Adipocyte (in vitro differentiated cells): ENCODE measurements around the gene CCL19.

Source experiments
- DNase-seq: peaks from one replicate; pipeline ENCODE4 v3.0.0-alpha.2; 2015; ENCODE audit warnings: low read depth
- H3K27me3 ChIP-seq: replicated peaks from 2 replicates; pipeline ENCODE4 v1.7.0; 2013; ENCODE audit warnings: mild to moderate bottlenecking, low read length, moderate library complexity; ENCODE audit not compliant: control insufficient read depth, insufficient read depth
- H3K36me3 ChIP-seq: 2 replicates; pipeline ENCODE4 v1.7.0; 2013; ENCODE audit warnings: low read length, mild to moderate bottlenecking, moderate library complexity; ENCODE audit not compliant: control insufficient read depth, insufficient read depth, severe bottlenecking
- H3K4me1 ChIP-seq: 2 replicates; pipeline ENCODE4 v1.7.0; 2013; ENCODE audit warnings: mild to moderate bottlenecking, low read length, moderate library complexity; ENCODE audit not compliant: control insufficient read depth, insufficient read depth
- H3K4me3 ChIP-seq: 2 replicates; pipeline ENCODE4 v1.7.0; 2013; ENCODE audit warnings: mild to moderate bottlenecking, low read length, moderate library complexity
- H3K9ac ChIP-seq: 2 replicates; pipeline ENCODE4 v1.7.0; 2013; ENCODE audit warnings: mild to moderate bottlenecking, low read length, moderate library complexity
- H3K9me3 ChIP-seq: 2 replicates; pipeline ENCODE4 v1.7.0; 2013; ENCODE audit warnings: mild to moderate bottlenecking, low read length, moderate library complexity; ENCODE audit not compliant: control insufficient read depth

CCL19 gene

GRCh38 chr9:34715639-34716215, 24.7 kb upstream of the CCL19 start:
- no peak overlapping the region for H3K9ac ChIP-seq
- H3K36me3 ChIP-seq, result no peaks in the 10 kb centered on the region
- no peaks in the 10 kb centered on the region for H3K4me1 ChIP-seq
- H3K4me3 ChIP-seq, result no peak overlapping the region
- peaks cover 9% of the 10 kb centered on the region for H3K9me3 ChIP-seq
- no peak for DNase-seq
- H3K27me3 ChIP-seq, result peaks cover 14% of the 10 kb centered on the region

- peaks cover 9% of the 10 kb centered on the region for H3K9me3 ChIP-seq
- H3K4me1 ChIP-seq, result no peaks in the 10 kb centered on the region
- H3K36me3 ChIP-seq, result no peaks in the 10 kb centered on the region
- H3K4me3 ChIP-seq, result no peak overlapping the region
- H3K9ac ChIP-seq, result no peak overlapping the region
- DNase-seq, result no peak
- H3K27me3 ChIP-seq, result peaks cover 14% of the 10 kb centered on the region
Measured at GRCh38 chr9:34714007-34714406, 22.9 kb upstream of the CCL19 start.

GRCh38 chr9:34712140-34712539, 21.1 kb upstream of the CCL19 start:
- Histone ChIP-seq H3K4me1 (no peaks in the 10 kb centered on the region), H3K9me3 (peaks cover 9% of the 10 kb centered on the region), H3K27me3 (peaks cover 11% of the 10 kb centered on the region), H3K9ac (no peak overlapping the region), H3K4me3 (no peak overlapping the region), H3K36me3 (no peaks in the 10 kb centered on the region)
- DNase-seq, result no peak

- no peaks in the 10 kb centered on the region for H3K36me3 ChIP-seq
- H3K9me3 ChIP-seq, result peaks cover 9% of the 10 kb centered on the region
- H3K27me3 ChIP-seq, result peaks cover 11% of the 10 kb centered on the region
- no peak within 1 kb of the TSS for H3K9ac ChIP-seq
- H3K4me3 ChIP-seq, result no peak within 1 kb of the TSS
- H3K4me1 ChIP-seq, result no peaks in the 10 kb centered on the region
- no peak for DNase-seq
Measured at GRCh38 chr9:34710023-34710422, 18.9 kb upstream of the CCL19 start, which contains the start of gene CCL21. TSS of gene CCL21 (minus strand) at chr9:34710136. CDS start at chr9:34710066, 70 bp downstream.

GRCh38 chr9:34709196-34709978, 18.3 kb upstream of the CCL19 start:
- no peak for DNase-seq
- no peak overlapping the region for H3K9ac ChIP-seq
- H3K36me3 ChIP-seq, result no peaks in the 10 kb centered on the region
- no peaks in the 10 kb centered on the region for H3K4me1 ChIP-seq
- no peak overlapping the region for H3K4me3 ChIP-seq
- peaks cover 5% of the 10 kb centered on the region for H3K27me3 ChIP-seq
- peaks cover 9% of the 10 kb centered on the region for H3K9me3 ChIP-seq

- Histone ChIP-seq H3K4me3 (no peak overlapping the region), H3K9ac (no peak overlapping the region), H3K9me3 (peaks cover 2% of the 10 kb centered on the region), H3K36me3 (no peaks in the 10 kb centered on the region), H3K27me3 (no peaks in the 10 kb centered on the region), H3K4me1 (no peaks in the 10 kb centered on the region)
- no peak for DNase-seq
Measured at GRCh38 chr9:34707130-34707529, 16.1 kb upstream of the CCL19 start.

GRCh38 chr9:34701769-34702736, 11.0 kb upstream of the CCL19 start:
- peak; percentile 94 for DNase-seq
- Histone ChIP-seq H3K9me3 (no peaks in the 10 kb centered on the region), H3K4me3 (peak overlapping the region; percentile 87), H3K36me3 (no peaks in the 10 kb centered on the region), H3K27me3 (no peaks in the 10 kb centered on the region), H3K9ac (peak overlapping the region; percentile 84), H3K4me1 (peaks cover 9% of the 10 kb centered on the region)

GRCh38 chr9:34701023-34701768, 10.1 kb upstream of the CCL19 start:
- Histone ChIP-seq H3K36me3 (no peaks in the 10 kb centered on the region), H3K4me3 (peak overlapping the region; percentile 87), H3K4me1 (peaks cover 9% of the 10 kb centered on the region), H3K9ac (peak overlapping the region; percentile 84), H3K9me3 (no peaks in the 10 kb centered on the region), H3K27me3 (no peaks in the 10 kb centered on the region)
- peak; percentile 90 for DNase-seq

GRCh38 chr9:34694811-34695210, 3.7 kb upstream of the CCL19 start:
- H3K9me3 ChIP-seq, result no peaks in the 10 kb centered on the region
- H3K36me3 ChIP-seq, result no peaks in the 10 kb centered on the region
- DNase-seq, result no peak
- H3K27me3 ChIP-seq, result no peaks in the 10 kb centered on the region
- no peaks in the 10 kb centered on the region for H3K4me1 ChIP-seq
- H3K9ac ChIP-seq, result no peak overlapping the region
- H3K4me3 ChIP-seq, result no peak overlapping the region

GRCh38 chr9:34693560-34693959, 2.5 kb upstream of the CCL19 start:
- Histone ChIP-seq H3K36me3 (no peaks in the 10 kb centered on the region), H3K27me3 (no peaks in the 10 kb centered on the region), H3K4me3 (no peak overlapping the region), H3K4me1 (no peaks in the 10 kb centered on the region), H3K9me3 (no peaks in the 10 kb centered on the region), H3K9ac (no peak overlapping the region)
- no peak for DNase-seq
